PFSK-1 (cell line): ENCODE measurements around the gene KDM4C.

Experiments used
- POLR2AphosphoS5 ChIP-seq: IDR thresholded peaks from 2 replicates; pipeline ENCODE4 v1.6.1; 2012; ENCODE audit warnings: low read depth, mild to moderate bottlenecking, control low read depth, low read length, moderate library complexity
- SIN3A ChIP-seq: IDR thresholded peaks from 2 replicates; pipeline ENCODE4 v1.6.1; 2012; ENCODE audit warnings: mild to moderate bottlenecking, low read length, moderate library complexity, borderline replicate concordance; ENCODE audit not compliant: insufficient read depth
- TAF1 ChIP-seq: IDR thresholded peaks from 2 replicates; pipeline ENCODE4 v1.6.1; 2012; ENCODE audit warnings: low read length, control low read depth, borderline replicate concordance; ENCODE audit not compliant: insufficient read depth
- TF ChIP-seq, protein P1 (sequence below), 2 experiments: IDR thresholded peaks; 2 replicates each; pipeline versions ENCODE4 v1.6.1 to v1.8.0; 2011 to 2012; ENCODE audit warnings: low read depth in 2 of 2, low read length in 2 of 2, control low read depth in 1 of 2, inconsistent platforms in 1 of 2, mild to moderate bottlenecking in 1 of 2, moderate library complexity in 1 of 2; ENCODE audit not compliant: insufficient read depth in 1 of 2

DNA sequence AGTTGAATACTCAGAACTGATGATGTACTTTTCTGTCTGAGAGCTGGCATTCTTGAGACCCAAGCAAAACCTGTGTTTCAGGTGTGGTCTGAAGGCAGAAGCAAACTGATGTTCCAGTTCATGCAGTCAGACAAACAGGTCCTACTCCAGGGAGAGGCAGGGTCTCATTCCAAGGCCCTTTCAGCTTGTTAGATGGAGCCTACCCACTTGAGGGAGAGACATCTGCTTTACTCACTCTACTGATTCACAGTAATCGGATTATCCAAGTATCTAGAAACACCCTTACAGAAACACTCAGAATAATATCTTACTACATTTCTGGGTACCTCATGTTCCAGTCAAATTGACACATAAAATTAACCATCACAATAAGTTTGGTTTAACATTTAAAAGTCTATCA is 207.8 kb downstream of the KDM4C start:
- TF ChIP-seq POLR2AphosphoS5 (no peak), TAF1 (no peak), SIN3A (no peak)
- TF ChIP-seq, protein P1, sequence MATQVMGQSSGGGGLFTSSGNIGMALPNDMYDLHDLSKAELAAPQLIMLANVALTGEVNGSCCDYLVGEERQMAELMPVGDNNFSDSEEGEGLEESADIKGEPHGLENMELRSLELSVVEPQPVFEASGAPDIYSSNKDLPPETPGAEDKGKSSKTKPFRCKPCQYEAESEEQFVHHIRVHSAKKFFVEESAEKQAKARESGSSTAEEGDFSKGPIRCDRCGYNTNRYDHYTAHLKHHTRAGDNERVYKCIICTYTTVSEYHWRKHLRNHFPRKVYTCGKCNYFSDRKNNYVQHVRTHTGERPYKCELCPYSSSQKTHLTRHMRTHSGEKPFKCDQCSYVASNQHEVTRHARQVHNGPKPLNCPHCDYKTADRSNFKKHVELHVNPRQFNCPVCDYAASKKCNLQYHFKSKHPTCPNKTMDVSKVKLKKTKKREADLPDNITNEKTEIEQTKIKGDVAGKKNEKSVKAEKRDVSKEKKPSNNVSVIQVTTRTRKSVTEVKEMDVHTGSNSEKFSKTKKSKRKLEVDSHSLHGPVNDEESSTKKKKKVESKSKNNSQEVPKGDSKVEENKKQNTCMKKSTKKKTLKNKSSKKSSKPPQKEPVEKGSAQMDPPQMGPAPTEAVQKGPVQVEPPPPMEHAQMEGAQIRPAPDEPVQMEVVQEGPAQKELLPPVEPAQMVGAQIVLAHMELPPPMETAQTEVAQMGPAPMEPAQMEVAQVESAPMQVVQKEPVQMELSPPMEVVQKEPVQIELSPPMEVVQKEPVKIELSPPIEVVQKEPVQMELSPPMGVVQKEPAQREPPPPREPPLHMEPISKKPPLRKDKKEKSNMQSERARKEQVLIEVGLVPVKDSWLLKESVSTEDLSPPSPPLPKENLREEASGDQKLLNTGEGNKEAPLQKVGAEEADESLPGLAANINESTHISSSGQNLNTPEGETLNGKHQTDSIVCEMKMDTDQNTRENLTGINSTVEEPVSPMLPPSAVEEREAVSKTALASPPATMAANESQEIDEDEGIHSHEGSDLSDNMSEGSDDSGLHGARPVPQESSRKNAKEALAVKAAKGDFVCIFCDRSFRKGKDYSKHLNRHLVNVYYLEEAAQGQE (IDR thresholded peaks at IDR 0.05; ENCODE audit: insufficient read depth in 1 of 2, low read depth in 2 of 2, low read length in 2 of 2): no peak
